Ovary (tissue), 9 donors: Measurements from ENCODE around the gene KRT78. TPM values are rescaled to one million over a fixed set of nuclear protein-coding genes. Genes with fewer than 3 reads are reported as not detected.

Experiments used
- DNase-seq, 5 donors: peaks; one replicate each; pipeline ENCODE4 v3.0.0-alpha.2; 2019 to 2020
- H3K27ac ChIP-seq, 2 donors: fragments of 200-600 bp; one replicate each; pipeline versions ENCODE4 v1.5.1 to v1.8.0; 2019 to 2022
- H3K27me3 ChIP-seq: fragments of 200-600 bp; one replicate; pipeline ENCODE4 v1.8.0; 2022
- H3K36me3 ChIP-seq: fragments of 200-600 bp; sonication (generic); one replicate; pipeline ENCODE4 v1.5.1; 2019
- H3K4me1 ChIP-seq: one replicate; pipeline ENCODE4 v1.8.1; 2013; ENCODE audit warnings: mild to moderate bottlenecking, moderate library complexity; ENCODE audit not compliant: insufficient read depth
- H3K4me3 ChIP-seq: fragments of 200-600 bp; sonication (generic); one replicate; pipeline ENCODE4 v1.5.1; 2017
- H3K9me3 ChIP-seq, 2 donors: fragments of 200-600 bp in 1 of 2; sonication (generic) in 1 of 2; one replicate each; pipeline versions ENCODE4 v1.5.1 to v1.8.1; 2013 to 2019; ENCODE audit warnings: mild to moderate bottlenecking in 1 of 2, moderate library complexity in 1 of 2
- EP300 ChIP-seq: sonication (generic); formaldehyde crosslinking; IDR thresholded peaks from one replicate; pipeline ENCODE4 v1.6.1; 2017; ENCODE audit warnings: antibody characterized with exemption
- POLR2A ChIP-seq: fragments of 450-650 bp; IDR thresholded peaks from one replicate; pipeline ENCODE4 v1.6.1; 2017; ENCODE audit warnings: antibody characterized with exemption, mild to moderate bottlenecking, moderate library complexity
- WGBS, 3 donors: extraction: QIAGEN DNeasy Blood & Tissue Kit in 1 of 3; methylation state at CpG; one replicate each; pipeline versions ENCODE4 v1.1.5 to v1.1.7; 2013 to 2017; 5-methylcytosine and 5-hydroxymethylcytosine counted together
- intact Hi-C, 4 donors: fragments of 100-400 bp; cut with DNase I; formaldehyde crosslinking; loops; one replicate each; pipeline versions ENCODE4 v1.11.0 to v1.15.1; 2022 to 2023
- polyA plus RNA-seq, 2 donors: library from polyadenylated mRNA; stranded (reverse); fragments of 200-250 nt in 1 of 2; fragments of 350-450 nt in 1 of 2; fragmentation: Illumina TruSeq in 1 of 2; extraction: RNeasy Lipid Tissue Mini Kit (QIAGEN cat#74804) in 1 of 2; gene quantifications; one replicate each; pipeline ENCODE4 v1.2.3, GENCODE V29; 2013 to 2014
- total RNA-seq, 7 donors: library from RNA; depleted of rRNA in 2 of 7; stranded (reverse); fragments of >200 nt in 2 of 7; fragmentation: NEBNext Ultra II Directional in 3 of 7; extraction: Animal tissue kit (Norgen Biotek cat#: 25700) in 3 of 7; gene quantifications; one replicate each; pipeline versions ENCODE4 v1.1.0 to v1.2.4, GENCODE V29; 2016 to 2023
- TF ChIP-seq, protein P1 (sequence below), 3 donors: fragments of 450-650 bp in 2 of 3; fragments of 200-600 bp in 1 of 3; IDR thresholded peaks; one replicate each; pipeline versions ENCODE4 v1.5.1 to v1.8.0; 2016 to 2022; ENCODE audit warnings: antibody characterized with exemption in 3 of 3, mild to moderate bottlenecking in 1 of 3
- donor health status: DM: no; HTN: no; CAD: no; lungs with moderate emphysema.
- donor health status: DM: no; HTN: no; CAD: no.
- donor health status: Bipolar disorder and iron deficiency.
- donor health status: DM: yes; HTN: yes; CAD: no.
- donor health status: DM: no; HTN: no; CAD: no.
- donor health status: DM: yes; HTN: yes; CAD: no.

Gene KRT78
- total and polyA plus RNA-seq, 9 donors, result 0.46 TPM; not detected in 8

GRCh38 chr12:52813203-52813819, 35.5 kb downstream of the KRT78 start:
- TF ChIP-seq EP300 (no peak), POLR2A (no peak)
- TF ChIP-seq, protein P1, sequence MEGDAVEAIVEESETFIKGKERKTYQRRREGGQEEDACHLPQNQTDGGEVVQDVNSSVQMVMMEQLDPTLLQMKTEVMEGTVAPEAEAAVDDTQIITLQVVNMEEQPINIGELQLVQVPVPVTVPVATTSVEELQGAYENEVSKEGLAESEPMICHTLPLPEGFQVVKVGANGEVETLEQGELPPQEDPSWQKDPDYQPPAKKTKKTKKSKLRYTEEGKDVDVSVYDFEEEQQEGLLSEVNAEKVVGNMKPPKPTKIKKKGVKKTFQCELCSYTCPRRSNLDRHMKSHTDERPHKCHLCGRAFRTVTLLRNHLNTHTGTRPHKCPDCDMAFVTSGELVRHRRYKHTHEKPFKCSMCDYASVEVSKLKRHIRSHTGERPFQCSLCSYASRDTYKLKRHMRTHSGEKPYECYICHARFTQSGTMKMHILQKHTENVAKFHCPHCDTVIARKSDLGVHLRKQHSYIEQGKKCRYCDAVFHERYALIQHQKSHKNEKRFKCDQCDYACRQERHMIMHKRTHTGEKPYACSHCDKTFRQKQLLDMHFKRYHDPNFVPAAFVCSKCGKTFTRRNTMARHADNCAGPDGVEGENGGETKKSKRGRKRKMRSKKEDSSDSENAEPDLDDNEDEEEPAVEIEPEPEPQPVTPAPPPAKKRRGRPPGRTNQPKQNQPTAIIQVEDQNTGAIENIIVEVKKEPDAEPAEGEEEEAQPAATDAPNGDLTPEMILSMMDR (IDR thresholded peaks at IDR 0.05), result no peak

GRCh38 chr12:52812749-52813148, 36.0 kb downstream of the KRT78 start:
- Histone ChIP-seq H3K27ac (no peak overlapping the region), H3K36me3 (no peaks in the 10 kb centered on the region), H3K4me1 (no peaks in the 10 kb centered on the region), H3K4me3 (no peak overlapping the region), H3K27me3 (no peaks in the 10 kb centered on the region), H3K9me3 (no peaks in the 10 kb centered on the region)
- intact Hi-C loops, result no loop called here
- WGBS, 3 donors, result 21 to 43% (median 38%) methylated on average over 3 of the region's 3 CpGs
- TF ChIP-seq, protein P1 (IDR thresholded peaks at IDR 0.05), result no peak
- TF ChIP-seq EP300 (no peak), POLR2A (no peak)
- no peak for DNase-seq

More at GRCh38 chr12:52813203-52813819, 35.5 kb downstream of the KRT78 start:
- H3K4me1 ChIP-seq, result no peaks in the 10 kb centered on the region
- WGBS, 3 donors, result 79 to 86% (median 79%) methylated on average over 10 of the region's 10 CpGs
- no peak for DNase-seq
- no peaks in the 10 kb centered on the region for H3K36me3 ChIP-seq
- H3K4me3 ChIP-seq, result no peak overlapping the region
- intact Hi-C loops, result no loop called here
- H3K27ac ChIP-seq, result no peak overlapping the region
- no peaks in the 10 kb centered on the region for H3K9me3 ChIP-seq
- H3K27me3 ChIP-seq, result no peaks in the 10 kb centered on the region

DNA sequence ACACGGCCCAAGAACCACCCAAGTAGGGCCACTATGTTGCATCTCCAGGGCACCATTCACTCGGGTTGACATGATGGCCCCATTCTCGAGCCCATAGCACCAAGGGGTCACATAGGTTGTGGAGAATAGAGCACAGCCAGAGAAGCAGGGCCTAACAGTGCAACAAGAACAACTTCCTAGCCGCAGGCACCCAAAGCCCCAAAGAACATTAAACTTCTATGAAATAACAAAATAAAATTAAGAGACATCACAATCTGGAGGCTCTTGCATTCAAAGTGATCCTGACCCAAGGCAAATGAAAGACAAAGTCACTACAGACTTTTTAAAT, 36.8 kb downstream of the KRT78 start:
- TF ChIP-seq, protein P1 (IDR thresholded peaks at IDR 0.05), result no peak
- TF ChIP-seq EP300 (no peak), POLR2A (no peak)
- H3K36me3 ChIP-seq, result no peaks in the 10 kb centered on the region
- intact Hi-C loops, result no loop called here
- no peaks in the 10 kb centered on the region for H3K4me1 ChIP-seq
- H3K27ac ChIP-seq, result no peak overlapping the region
- no peaks in the 10 kb centered on the region for H3K27me3 ChIP-seq
- 61 to 84% (median 75%) methylated on average over 4 of the region's 4 CpGs for WGBS, 3 donors
- H3K9me3 ChIP-seq, result no peaks in the 10 kb centered on the region
- DNase-seq, result no peak
- no peak overlapping the region for H3K4me3 ChIP-seq

DNA sequence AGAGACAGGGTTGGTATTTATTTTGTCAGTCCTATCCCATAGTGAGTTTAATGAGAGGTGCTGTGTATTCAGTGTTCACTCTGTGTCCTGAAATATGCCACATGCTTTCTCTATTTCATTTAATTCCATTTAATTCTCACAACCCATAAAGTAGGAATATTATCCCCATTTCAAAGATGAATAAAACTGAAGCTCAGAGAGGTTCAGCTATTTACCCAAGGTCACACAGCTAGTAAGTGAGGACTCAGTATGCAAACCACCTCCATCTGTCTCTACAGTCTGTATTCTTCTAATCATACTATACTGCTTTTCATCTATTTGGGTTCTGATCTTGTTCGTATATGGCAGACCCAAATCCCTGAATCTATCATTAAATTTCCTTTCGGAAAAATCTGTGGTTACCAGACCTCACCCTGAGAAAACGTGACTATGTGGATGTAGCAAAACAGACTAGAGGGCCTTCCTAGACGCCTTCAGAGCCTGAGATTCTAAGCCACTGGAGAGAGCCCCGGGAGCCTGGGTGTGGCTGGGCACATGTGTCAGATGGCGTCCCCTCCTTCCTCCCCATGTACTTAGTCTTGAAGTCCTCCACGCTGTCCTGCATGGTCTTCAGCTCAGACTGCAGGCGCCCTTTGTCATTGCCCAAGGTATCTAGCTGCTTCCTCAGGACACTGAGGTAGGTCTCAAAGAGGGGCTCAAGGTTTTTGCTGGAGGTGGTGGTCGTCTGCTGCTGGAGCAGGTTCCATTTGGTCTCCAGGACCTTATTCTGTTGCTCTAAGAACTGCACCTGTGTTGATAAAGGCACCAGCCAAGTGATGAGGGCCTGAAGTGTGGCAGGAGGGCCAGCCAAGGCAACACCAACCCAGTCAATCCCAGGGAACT, 37.4 kb downstream of the KRT78 start:
- TF ChIP-seq, protein P1 (IDR thresholded peaks at IDR 0.05), result no peak
- no peak for TF ChIP-seq EP300
- no peak for TF ChIP-seq POLR2A
- Histone ChIP-seq H3K4me3 (no peak overlapping the region), H3K36me3 (no peaks in the 10 kb centered on the region), H3K27ac (no peak overlapping the region), H3K4me1 (no peaks in the 10 kb centered on the region), H3K9me3 (no peaks in the 10 kb centered on the region), H3K27me3 (no peaks in the 10 kb centered on the region)
- intact Hi-C loops, result no loop called here
- WGBS, 3 donors, result 82 to 88% (median 83%) methylated on average over 9 of the region's 9 CpGs
- DNase-seq, result no peak
